Dedifferentiated amniotic fluid mesenchymal stem cell (primary cell): ENCODE data around the gene ADGB.

Experiments
- DNase-seq: peaks from one replicate; pipeline ENCODE4 v3.0.0-alpha.2; 2016; ENCODE audit errors: extremely low spot score

Gene ADGB

DNA sequence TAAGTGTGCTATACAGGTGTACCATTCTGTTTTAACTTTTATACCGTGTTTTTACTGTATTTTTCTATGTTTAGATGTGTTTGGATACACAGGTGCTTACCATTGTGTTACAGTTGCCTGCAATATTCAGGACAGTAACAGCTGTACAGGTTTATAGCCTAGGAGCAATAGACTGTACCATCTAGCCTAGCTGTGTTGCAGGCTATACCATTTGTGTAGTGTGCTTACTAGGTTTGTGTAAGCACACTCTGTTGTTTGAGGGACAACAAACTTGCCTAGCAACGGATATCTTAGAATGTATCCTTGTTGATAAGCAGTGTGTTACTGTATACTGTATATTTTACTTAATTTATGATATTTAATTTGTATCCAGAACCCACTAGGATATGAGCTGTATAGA is 35.2 kb downstream of the ADGB start:
- DNase-seq: no peak

DNA sequence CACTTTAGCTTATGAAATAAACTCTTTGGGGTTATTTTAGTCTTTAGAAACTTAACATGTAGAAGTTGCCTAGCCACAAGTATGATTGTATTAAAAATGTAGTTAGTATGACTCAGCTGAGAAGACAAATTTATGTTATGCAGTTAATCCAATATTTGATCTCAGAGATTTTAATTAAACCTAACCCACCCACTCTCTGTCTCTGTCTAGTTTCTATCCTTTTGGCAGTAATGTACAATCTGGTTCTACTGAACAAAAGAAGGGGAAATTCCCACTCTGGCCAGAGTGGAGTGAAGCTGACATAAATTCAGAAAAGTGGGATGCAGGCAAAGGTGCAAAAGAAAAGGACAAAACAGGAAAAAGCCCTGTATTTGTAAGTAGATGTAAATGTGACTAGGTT is 36.4 kb downstream of the ADGB start:
- DNase-seq: no peak

DNA sequence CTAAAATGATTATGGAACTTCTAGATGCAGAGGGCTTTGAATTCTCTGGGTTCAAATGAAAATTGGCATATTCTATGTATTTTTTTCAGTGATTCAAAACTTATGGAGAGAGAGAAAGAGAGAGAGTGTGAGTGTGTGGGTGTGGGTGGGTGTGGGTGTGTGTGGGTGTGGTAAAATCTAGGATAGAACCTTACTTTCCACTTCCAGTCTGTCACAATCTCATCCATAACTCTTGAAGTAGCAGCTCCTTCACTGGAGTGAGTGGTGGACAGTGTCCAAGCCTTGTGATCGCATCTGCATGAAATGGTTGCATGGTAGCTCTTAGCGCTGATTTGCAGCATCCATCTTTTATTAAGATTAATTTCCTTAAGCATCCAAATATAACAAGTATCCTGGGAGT is 37.7 kb downstream of the ADGB start:
- no peak for DNase-seq

DNA sequence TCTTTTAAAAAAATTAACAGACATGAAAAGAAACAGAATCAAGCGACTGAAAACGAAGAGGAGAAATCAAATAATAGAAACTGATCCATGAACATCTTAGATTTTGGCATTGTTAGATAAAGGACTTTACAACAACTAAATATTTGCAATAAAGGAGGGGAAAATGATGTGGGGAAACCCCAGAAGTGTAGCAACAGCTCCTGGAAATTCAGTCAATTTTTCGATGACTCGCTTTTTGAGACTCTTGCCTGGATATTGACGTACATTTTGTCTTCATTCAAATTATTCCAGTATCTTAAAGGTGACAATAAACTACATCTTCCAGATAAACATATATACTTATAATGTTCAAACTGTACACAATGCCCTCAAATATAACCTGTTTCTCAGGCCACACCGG is 44.1 kb downstream of the ADGB start:
- DNase-seq: no peak

GRCh38 chr6:146650799-146651481 is 52.2 kb downstream of the ADGB start:
- no peak for DNase-seq

DNA sequence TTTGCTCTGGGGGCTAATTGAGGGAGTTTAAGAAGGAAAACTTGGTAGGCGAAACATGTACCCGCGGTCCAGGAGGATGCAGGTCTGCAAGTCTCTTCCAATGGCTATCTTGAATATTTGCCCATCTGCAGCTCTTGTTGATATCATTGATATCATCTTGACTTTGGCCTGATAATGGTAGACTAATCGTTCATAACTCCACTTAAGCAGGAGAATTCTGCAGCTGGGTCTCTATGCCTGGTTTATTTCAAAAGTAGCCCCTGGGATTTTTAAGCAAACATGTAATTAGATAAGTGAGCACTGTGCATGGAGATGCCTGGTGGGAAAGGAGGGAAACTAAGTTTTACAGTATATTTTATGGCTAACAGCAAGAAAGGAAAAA is 52.7 kb downstream of the ADGB start:
- DNase-seq: no peak

DNA sequence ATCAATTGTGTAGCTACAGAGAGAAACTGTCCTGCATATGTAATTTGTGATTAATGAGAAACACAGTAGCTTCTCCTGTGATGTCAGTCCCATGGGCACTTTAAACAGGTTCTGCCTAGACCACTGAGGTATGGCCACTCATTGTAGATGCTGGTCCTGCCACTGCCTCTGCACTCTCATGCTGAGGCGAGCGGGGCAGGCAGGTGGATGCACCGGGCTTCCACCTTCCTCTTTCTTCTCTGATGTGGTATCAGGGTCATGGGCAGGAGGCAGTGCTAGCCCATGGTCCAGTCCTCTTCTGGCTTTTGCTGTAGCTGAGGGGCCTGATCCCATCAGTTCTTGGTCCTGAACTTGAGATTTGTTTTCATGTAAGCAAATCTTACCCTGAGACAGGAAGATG is 58.7 kb downstream of the ADGB start:
- no peak for DNase-seq

DNA sequence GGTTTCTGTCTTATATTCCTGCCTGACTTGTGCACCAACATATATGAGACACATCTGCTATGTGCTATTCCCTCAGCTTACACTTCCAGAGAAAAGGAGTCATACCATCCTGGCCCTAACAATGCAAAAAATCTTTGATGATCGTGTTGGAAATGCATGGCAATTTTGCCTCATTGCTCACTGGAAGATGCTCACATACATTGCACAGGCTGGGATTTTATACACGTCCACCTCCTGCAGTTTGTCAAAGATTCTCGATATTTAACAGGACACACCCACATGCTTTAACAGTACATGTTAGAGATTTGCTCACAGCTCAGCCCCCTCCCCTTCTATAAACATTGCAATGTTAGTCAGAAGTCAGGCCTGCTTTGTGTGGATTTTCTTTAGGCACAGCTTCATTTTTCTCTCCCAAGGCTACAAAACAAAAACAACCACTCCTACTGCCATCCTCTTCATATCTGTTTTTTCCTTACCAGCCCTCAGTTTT is 66.1 kb downstream of the ADGB start:
- DNase-seq: no peak

DNA sequence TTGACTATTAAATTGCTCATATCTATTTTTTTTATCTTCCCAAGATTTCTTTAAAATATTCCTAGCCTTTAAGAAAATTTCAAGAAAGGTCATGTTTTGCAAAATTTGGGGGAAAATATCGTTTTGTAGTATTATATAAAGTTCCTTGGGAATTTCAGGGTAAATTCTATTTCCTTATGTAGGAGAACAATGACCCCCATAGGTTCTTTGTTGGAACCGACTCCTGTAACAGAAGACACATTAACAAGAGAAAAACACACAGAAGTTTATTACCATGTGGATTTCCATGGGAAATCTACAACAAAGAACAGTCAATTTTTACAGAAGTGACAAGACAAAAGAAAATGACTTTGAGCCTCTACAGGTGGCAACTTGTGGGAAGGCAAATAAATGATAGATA is 68.1 kb downstream of the ADGB start:
- DNase-seq: no peak

- no peak for DNase-seq
These were observed 71.4 kb downstream of the ADGB start for GRCh38 chr6:146670161-146670560.

DNA sequence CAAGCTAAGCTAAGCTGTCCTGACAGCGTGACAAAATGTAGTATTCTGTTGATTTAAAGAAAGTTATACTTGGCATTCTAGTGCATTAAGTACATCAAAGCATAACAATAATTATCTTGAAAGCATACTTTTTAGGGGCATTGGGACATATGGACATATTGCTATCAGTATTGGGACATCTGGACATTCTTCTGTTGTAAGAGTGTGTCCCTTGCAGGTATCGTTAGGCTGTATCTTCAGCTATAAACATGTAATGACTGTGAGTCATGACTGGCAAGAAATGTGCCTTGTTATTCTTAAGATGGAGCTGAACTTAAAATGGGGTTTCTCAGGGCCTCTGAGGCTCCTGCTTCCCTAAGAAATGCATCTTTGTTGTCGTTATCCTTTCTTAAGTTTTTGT is 74.3 kb downstream of the ADGB start:
- no peak for DNase-seq

GRCh38 chr6:146679386-146679785 is 80.6 kb downstream of the ADGB start:
- DNase-seq: no peak

- no peak for DNase-seq
These were observed 84.1 kb downstream of the ADGB start for GRCh38 chr6:146682919-146683318.

GRCh38 chr6:146689806-146690205 is 91.0 kb downstream of the ADGB start:
- no peak for DNase-seq

DNA sequence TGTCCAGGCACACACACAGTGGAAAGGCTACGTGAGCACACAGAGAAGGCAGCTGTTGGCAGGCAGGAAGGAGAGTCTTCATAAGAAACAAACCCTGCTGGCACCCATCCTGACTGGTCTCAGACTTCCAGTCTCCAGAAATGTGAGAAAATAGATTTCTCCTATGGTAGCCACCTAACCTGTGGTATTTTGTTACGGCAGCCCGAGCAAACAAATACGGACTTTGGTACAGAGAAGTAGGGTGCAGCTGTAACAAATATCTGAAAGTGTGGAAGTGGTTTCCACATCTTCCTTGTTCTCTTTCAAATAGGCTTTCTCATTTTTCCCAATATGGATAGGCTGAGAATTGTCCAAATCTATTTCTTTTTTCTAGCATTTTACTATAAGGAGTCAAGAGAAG is 94.6 kb downstream of the ADGB start:
- DNase-seq: no peak

GRCh38 chr6:146697921-146698320 is 99.1 kb downstream of the ADGB start:
- no peak for DNase-seq

- DNase-seq: peak; percentile 92
These were observed 101.4 kb downstream of the ADGB start for GRCh38 chr6:146700078-146700686.

GRCh38 chr6:146701632-146702031 is 102.9 kb downstream of the ADGB start:
- no peak for DNase-seq

GRCh38 chr6:146709036-146709622 is 110.4 kb downstream of the ADGB start:
- no peak for DNase-seq

DNA sequence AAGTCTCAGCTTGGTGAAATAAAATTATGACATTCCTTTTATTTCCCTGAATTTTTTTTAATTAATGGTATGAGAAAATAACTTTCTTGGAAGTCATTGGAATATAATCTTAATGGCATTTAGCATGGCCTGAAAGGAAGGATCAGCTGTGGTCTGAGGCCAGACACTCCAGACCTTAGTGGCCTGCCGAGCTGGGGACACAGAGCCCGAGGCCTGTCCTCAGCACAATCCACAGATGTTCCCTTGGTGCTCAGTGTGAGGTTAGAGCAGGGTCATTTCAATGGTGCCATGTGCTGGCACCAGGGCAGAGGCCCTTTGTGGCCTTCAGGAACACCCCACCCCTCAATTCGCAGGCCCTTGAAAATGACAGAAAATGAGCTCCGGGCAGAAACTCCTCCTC is 120.6 kb downstream of the ADGB start:
- no peak for DNase-seq

GRCh38 chr6:146739696-146740095 is 140.9 kb downstream of the ADGB start:
- no peak for DNase-seq

DNA sequence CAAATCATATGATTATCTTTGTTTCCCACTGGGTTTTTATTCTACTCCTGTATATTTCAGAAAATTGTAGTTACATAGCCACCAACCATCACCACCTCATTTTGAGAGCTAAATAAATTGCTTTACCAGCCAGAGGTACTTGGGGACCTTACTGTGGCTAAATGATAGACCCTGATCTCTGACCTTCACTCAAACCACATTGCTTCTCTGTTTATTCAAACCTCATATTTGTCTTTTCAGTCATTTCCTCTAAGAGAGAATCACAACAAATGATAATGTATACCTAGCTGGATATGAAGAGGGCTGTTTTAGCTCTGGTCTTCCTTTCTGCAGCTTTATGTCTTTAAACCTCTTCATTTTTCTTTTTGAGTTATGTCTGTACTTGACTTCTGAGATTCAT is 142.8 kb downstream of the ADGB start:
- DNase-seq: no peak

DNA sequence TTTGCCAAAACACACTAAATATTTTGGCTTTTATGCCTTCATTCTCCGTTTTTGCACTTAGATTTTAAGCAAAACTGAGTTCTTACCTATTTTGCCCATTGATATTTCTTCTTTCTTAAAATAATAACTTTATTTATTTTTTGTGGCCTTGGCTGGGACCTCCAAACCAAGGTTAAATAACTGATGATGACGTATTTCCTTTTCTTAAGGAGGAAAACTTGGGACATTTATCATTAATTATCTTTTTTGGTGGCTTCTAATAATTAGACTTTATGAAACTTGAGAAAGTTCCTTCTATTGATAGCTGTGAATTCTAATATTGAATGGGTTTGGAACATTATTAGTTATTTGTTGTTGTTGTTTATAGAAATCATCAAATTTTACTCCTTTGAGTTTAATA is 154.5 kb downstream of the ADGB start:
- no peak for DNase-seq
